Astrocyte (in vitro differentiated cells and primary cell): Measurements from ENCODE around the gene MRGPRE. TPM values are rescaled to one million over a fixed set of nuclear protein-coding genes. Genes with fewer than 3 reads are reported as not detected.

ENCODE experiments used
- DNase-seq: peaks from one replicate; pipeline ENCODE4 v3.0.0-alpha.2; 2010; ENCODE audit warnings: low read depth
- FAIRE-seq: peaks from 2 replicates; lab custom pipeline; 2011; peaks lifted over from hg19 to GRCh38; lab: Jason Lieb, UNC
- H2AFZ ChIP-seq: 2 replicates; pipeline ENCODE4 v1.6.0; 2012; ENCODE audit warnings: low read depth, low read length, inconsistent platforms
- H3K27ac ChIP-seq: 2 replicates; pipeline ENCODE4 v1.5.1; 2011; ENCODE audit warnings: low read depth, low read length, inconsistent platforms
- H3K27me3 ChIP-seq: 2 replicates; pipeline ENCODE4 v1.6.0; 2011; ENCODE audit warnings: low read length, inconsistent platforms; ENCODE audit not compliant: insufficient read depth
- H3K36me3 ChIP-seq: 2 replicates; pipeline ENCODE4 v1.5.1; 2011; ENCODE audit warnings: low read length, inconsistent platforms; ENCODE audit not compliant: insufficient read depth
- H3K4me1 ChIP-seq: 2 replicates; pipeline ENCODE4 v1.5.1; 2011; ENCODE audit warnings: low read length, inconsistent platforms; ENCODE audit not compliant: insufficient read depth
- H3K4me2 ChIP-seq: 2 replicates; pipeline ENCODE4 v1.6.0; 2012; ENCODE audit warnings: low read length, inconsistent platforms
- H3K4me3 ChIP-seq: 2 replicates; pipeline ENCODE4 v1.5.1; 2011; ENCODE audit warnings: low read depth, mild to moderate bottlenecking, low read length, inconsistent platforms; ENCODE audit not compliant: insufficient read depth
- H3K79me2 ChIP-seq: 2 replicates; pipeline ENCODE4 v1.6.0; 2012; ENCODE audit warnings: mild to moderate bottlenecking, low read length, inconsistent platforms; ENCODE audit not compliant: insufficient read depth
- H3K9ac ChIP-seq: 2 replicates; pipeline ENCODE4 v1.6.0; 2012; ENCODE audit warnings: mild to moderate bottlenecking, low read length, inconsistent platforms
- H3K9me3 ChIP-seq: 2 replicates; pipeline ENCODE4 v1.5.1; 2012; ENCODE audit warnings: low read depth, mild to moderate bottlenecking, low read length, inconsistent platforms; ENCODE audit not compliant: insufficient read depth
- H4K20me1 ChIP-seq: 2 replicates; pipeline ENCODE4 v1.6.0; 2012; ENCODE audit warnings: low read length, inconsistent platforms; ENCODE audit not compliant: insufficient read depth
- H3K27ac Mint-ChIP-seq: one replicate; pipeline ENCODE4 v1.8.0; 2021; ENCODE audit warnings: mild to moderate bottlenecking, mixed read lengths; ENCODE audit not compliant: unreplicated experiment
- H3K27me3 Mint-ChIP-seq: one replicate; pipeline ENCODE4 v1.8.0; 2021; ENCODE audit warnings: low read depth, mixed read lengths; ENCODE audit not compliant: unreplicated experiment
- H3K36me3 Mint-ChIP-seq: one replicate; pipeline ENCODE4 v1.8.0; 2021; ENCODE audit warnings: low read depth, mixed read lengths; ENCODE audit not compliant: unreplicated experiment
- H3K4me1 Mint-ChIP-seq: one replicate; pipeline ENCODE4 v1.8.0; 2021; ENCODE audit warnings: low read depth, mixed read lengths; ENCODE audit not compliant: unreplicated experiment
- H3K4me3 Mint-ChIP-seq: one replicate; pipeline ENCODE4 v1.8.0; 2021; ENCODE audit warnings: mild to moderate bottlenecking, moderate library complexity, mixed read lengths; ENCODE audit not compliant: unreplicated experiment
- H3K9me3 Mint-ChIP-seq: one replicate; pipeline ENCODE4 v1.8.0; 2021; ENCODE audit warnings: mild to moderate bottlenecking, mixed read lengths; ENCODE audit not compliant: unreplicated experiment
- EZH2 ChIP-seq: IDR thresholded peaks from 2 replicates; pipeline ENCODE4 v1.6.1; 2012; ENCODE audit warnings: mild to moderate bottlenecking, low read length, inconsistent platforms; ENCODE audit not compliant: insufficient read depth
- total RNA-seq: library from RNA; stranded (reverse); gene quantifications from 2 replicates; pipeline ENCODE4 v1.2.1, GENCODE V29; 2021
- TF ChIP-seq, protein P1 (sequence below): IDR thresholded peaks from 2 replicates; pipeline ENCODE4 v1.5.1; 2011; ENCODE audit warnings: low read depth, mild to moderate bottlenecking, inconsistent platforms, low read length, moderate library complexity; ENCODE audit not compliant: insufficient read depth

MRGPRE gene
- total RNA-seq, 1 donor from 2014 or later, result not detected

DNA sequence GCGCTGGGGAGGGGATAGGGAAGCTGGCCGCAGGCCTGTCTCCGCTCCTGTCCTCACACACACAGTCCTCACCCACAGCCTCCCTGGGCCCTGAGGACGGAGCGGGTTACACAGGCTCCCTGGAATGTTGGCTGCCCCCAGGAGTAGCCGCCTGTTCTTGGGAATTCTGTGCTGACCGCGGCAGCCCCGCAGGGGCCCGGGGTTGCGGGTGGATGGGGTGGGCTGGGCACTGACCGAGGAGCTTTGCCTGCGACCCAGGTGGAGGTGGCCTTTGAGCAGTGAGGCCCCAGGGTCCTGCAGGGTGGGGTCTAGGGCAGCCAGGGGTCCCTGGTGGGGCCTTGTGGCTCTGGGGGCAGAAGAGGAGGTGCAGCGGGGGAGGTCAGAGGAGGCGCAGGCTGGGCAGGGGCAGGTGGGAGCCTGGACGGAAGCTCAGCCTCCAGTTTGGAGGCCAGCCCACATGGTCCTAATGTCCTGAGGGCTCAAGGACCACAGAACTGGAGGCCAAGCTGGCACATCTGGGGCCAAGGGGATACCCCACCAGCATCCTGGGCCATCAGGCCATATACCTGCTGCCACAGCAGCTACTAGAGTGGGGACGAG, 7.0 kb downstream of the MRGPRE start:
- no peak for FAIRE-seq
- Mint-ChIP-seq H3K36me3 (no peaks in the 10 kb centered on the region), H3K27me3 (peaks cover 20% of the 10 kb centered on the region)

DNA sequence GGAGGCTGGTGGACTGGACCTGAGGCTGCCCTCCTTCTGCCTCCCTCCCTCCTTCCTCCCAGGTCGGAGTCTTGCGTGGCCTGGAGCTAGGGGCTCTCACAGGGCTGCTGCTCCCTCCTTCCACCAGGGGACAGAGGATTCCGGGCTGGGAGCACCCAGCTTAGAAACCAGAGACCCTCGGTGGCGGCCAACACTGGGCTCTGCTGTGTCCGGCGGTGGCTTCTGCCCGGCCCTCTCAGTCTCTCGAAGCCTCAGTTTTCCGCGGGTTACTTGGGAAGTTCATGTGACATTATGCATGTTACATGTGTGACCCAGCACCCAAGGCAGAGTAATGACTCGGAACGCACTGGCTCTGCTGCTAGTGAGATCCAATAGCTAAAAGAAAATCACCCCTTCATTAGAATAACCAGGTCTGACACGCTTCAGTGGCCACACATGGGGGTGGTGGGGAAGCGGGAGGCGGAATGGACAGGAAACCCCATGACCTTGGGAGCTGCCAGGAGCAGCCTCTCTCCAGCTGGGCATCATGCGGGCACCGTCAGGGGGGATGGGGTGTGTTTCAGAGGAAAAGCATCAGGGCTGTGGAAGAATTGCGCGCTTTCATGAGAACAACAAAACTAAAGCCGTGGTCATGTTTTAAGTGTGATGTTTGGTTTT, 7.7 kb downstream of the MRGPRE start:
- Histone ChIP-seq H2AFZ (no peak overlapping the region), H3K27me3 (peaks cover 8% of the 10 kb centered on the region), H3K4me3 (no peak overlapping the region), H3K9me3 (no peaks in the 10 kb centered on the region), H3K36me3 (no peaks in the 10 kb centered on the region), H3K79me2 (no peaks in the 10 kb centered on the region), H3K27ac (no peak overlapping the region), H3K4me1 (no peaks in the 10 kb centered on the region), H3K9ac (no peak overlapping the region), H3K4me2 (no peak overlapping the region), H4K20me1 (no peaks in the 10 kb centered on the region)
- Mint-ChIP-seq H3K27ac (no peak overlapping the region), H3K36me3 (no peaks in the 10 kb centered on the region), H3K4me3 (no peak overlapping the region), H3K4me1 (peaks cover 11% of the 10 kb centered on the region), H3K27me3 (peaks cover 24% of the 10 kb centered on the region), H3K9me3 (no peaks in the 10 kb centered on the region)
- no peak for DNase-seq
- no peak for TF ChIP-seq EZH2
- TF ChIP-seq, protein P1, sequence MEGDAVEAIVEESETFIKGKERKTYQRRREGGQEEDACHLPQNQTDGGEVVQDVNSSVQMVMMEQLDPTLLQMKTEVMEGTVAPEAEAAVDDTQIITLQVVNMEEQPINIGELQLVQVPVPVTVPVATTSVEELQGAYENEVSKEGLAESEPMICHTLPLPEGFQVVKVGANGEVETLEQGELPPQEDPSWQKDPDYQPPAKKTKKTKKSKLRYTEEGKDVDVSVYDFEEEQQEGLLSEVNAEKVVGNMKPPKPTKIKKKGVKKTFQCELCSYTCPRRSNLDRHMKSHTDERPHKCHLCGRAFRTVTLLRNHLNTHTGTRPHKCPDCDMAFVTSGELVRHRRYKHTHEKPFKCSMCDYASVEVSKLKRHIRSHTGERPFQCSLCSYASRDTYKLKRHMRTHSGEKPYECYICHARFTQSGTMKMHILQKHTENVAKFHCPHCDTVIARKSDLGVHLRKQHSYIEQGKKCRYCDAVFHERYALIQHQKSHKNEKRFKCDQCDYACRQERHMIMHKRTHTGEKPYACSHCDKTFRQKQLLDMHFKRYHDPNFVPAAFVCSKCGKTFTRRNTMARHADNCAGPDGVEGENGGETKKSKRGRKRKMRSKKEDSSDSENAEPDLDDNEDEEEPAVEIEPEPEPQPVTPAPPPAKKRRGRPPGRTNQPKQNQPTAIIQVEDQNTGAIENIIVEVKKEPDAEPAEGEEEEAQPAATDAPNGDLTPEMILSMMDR, result no peak
- FAIRE-seq, result no peak

More for the DNA sequence above, 7.0 kb downstream of the MRGPRE start:
- H2AFZ ChIP-seq, result no peak overlapping the region
- no peaks in the 10 kb centered on the region for H3K9me3 ChIP-seq
- Mint-ChIP-seq H3K9me3 (no peaks in the 10 kb centered on the region), H3K4me1 (peaks cover 11% of the 10 kb centered on the region), H3K4me3 (no peak overlapping the region), H3K27ac (no peak overlapping the region)
- H3K4me1 ChIP-seq, result no peaks in the 10 kb centered on the region
- no peak overlapping the region for H3K4me3 ChIP-seq
- H3K4me2 ChIP-seq, result no peak overlapping the region
- no peak overlapping the region for H3K9ac ChIP-seq
- no peaks in the 10 kb centered on the region for H3K79me2 ChIP-seq
- no peaks in the 10 kb centered on the region for H4K20me1 ChIP-seq
- no peak overlapping the region for H3K27ac ChIP-seq
- no peak for DNase-seq
- no peaks in the 10 kb centered on the region for H3K36me3 ChIP-seq
- peaks cover 8% of the 10 kb centered on the region for H3K27me3 ChIP-seq
- TF ChIP-seq EZH2, result no peak
- TF ChIP-seq, protein P1, result no peak

DNA sequence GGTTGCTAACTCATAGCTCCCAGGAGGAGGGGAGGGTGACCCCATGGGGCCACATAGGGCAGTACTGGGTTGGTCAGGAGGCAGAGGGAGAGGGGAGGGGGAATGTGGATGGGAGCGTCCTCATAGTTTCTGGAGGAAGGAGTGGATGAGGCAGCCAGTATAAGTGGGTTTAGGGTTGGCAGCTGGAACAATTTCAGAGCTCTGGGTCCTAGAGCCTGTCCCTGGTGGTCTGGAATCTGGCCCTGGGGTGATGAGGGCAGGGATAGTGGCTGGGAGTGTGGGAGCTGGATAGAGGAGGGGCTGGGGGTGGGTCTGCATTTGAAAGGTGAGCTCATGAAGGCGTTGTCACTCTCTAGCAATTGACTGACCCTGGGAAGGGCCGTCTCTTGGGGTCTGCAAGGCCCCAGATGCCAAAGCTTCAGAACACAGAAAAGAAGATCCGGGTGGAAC, 8.3 kb downstream of the MRGPRE start:
- Mint-ChIP-seq H3K27ac (no peak overlapping the region), H3K36me3 (no peaks in the 10 kb centered on the region), H3K4me3 (no peak overlapping the region), H3K27me3 (peaks cover 26% of the 10 kb centered on the region), H3K4me1 (peaks cover 11% of the 10 kb centered on the region), H3K9me3 (no peaks in the 10 kb centered on the region)
- Histone ChIP-seq H3K36me3 (no peaks in the 10 kb centered on the region), H3K4me1 (no peaks in the 10 kb centered on the region), H3K27ac (no peak overlapping the region), H3K27me3 (peaks cover 8% of the 10 kb centered on the region), H3K9me3 (no peaks in the 10 kb centered on the region), H3K4me2 (no peak overlapping the region), H4K20me1 (no peaks in the 10 kb centered on the region), H3K9ac (no peak overlapping the region), H2AFZ (no peak overlapping the region), H3K79me2 (no peaks in the 10 kb centered on the region), H3K4me3 (no peak overlapping the region)
- TF ChIP-seq EZH2, result no peak
- TF ChIP-seq, protein P1, result no peak
- no peak for FAIRE-seq
- DNase-seq, result no peak
